HepG2 (cell line): ENCODE measurements around the gene PSMD5. TPM values are rescaled to one million over a fixed set of nuclear protein-coding genes. Genes with fewer than 3 reads are reported as not detected.

Source experiments
- ATAC-seq: fragments of 200-7000 bp; cut with Tn5 transposase; 3 replicates; pipeline ENCODE4 v1.9.1; 2020; ENCODE audit warnings: mild to moderate bottlenecking, moderate library complexity
- BruUV-seq: library from RNA; stranded (reverse); fragments of 400-500 nt; replicated peaks from 2 replicates; lab custom pipeline; 2021; lab: Mats Ljungman, UMichigan
- CTCF ChIA-PET: fragments of 300-600 bp; formaldehyde crosslinking; extraction: SDS; loops from one replicate; lab custom pipeline; 2021; ENCODE audit warnings: low total read pairs, inconsistent platforms, low intra/inter-chr PET ratio; lab: Yijun Ruan, JAX
- POLR2A ChIA-PET: fragments of 350-600 bp; sonication (Branson Sonifier 250); formaldehyde crosslinking; loops from one replicate; lab custom pipeline; 2020; ENCODE audit warnings: antibody characterized with exemption, inconsistent platforms; lab: Yijun Ruan, JAX
- DNase-seq: peaks from one replicate; pipeline ENCODE4 v3.0.0-alpha.2; 2015; ENCODE audit warnings: low spot score
- FAIRE-seq: peaks from 3 replicates; lab custom pipeline; 2011; peaks lifted over from hg19 to GRCh38; lab: Jason Lieb, UNC
- H2AFZ ChIP-seq: one replicate; pipeline ENCODE4 v1.6.1; 2011; ENCODE audit warnings: low read length, inconsistent platforms
- H3K27ac ChIP-seq: fragments of 300-600 bp; 3 replicates; pipeline ENCODE4 v1.8.0; 2011; ENCODE audit warnings: mixed run types, mild to moderate bottlenecking, mixed read lengths, low read length, inconsistent platforms; ENCODE audit not compliant: insufficient read depth; ENCODE audit errors: extremely low read length
- H3K27me3 ChIP-seq, 2 experiments: fragments of 200-600 bp in 1 of 2; 2 replicates in 1 of 2; 3 replicates in 1 of 2; pipeline versions ENCODE4 v1.6.0 to v1.8.0; 2011; ENCODE audit warnings: low read length in 2 of 2, mild to moderate bottlenecking in 2 of 2, moderate library complexity in 2 of 2, inconsistent platforms in 1 of 2; ENCODE audit not compliant: insufficient read depth in 2 of 2, control insufficient read depth in 1 of 2
- H3K36me3 ChIP-seq, 2 experiments: fragments of 200-600 bp in 1 of 2; replicated peaks in 1 of 2; 2 replicates in 1 of 2; 3 replicates in 1 of 2; pipeline versions ENCODE4 v1.5.1 to v1.8.0; 2011; ENCODE audit warnings: low read length in 2 of 2, inconsistent platforms in 1 of 2; ENCODE audit not compliant: insufficient read depth in 2 of 2, control insufficient read depth in 1 of 2
- H3K4me1 ChIP-seq: 2 replicates; pipeline ENCODE4 v1.5.1; 2012; ENCODE audit warnings: low read length, inconsistent platforms; ENCODE audit not compliant: insufficient read depth
- H3K4me2 ChIP-seq: 2 replicates; pipeline ENCODE4 v1.6.0; 2011; ENCODE audit warnings: low read depth, low read length, inconsistent platforms
- H3K4me3 ChIP-seq, 3 experiments: fragments of 200-600 bp in 1 of 3; sonication (generic), shearing (Covaris generic) in 1 of 3; replicated peaks in 1 of 3; 2 replicates each; pipeline ENCODE4 v1.5.1; 2011 to 2016; ENCODE audit warnings: low read length in 3 of 3, inconsistent platforms in 2 of 3, low read depth in 2 of 3, mild to moderate bottlenecking in 2 of 3, control low read depth in 1 of 3, mixed read lengths in 1 of 3; ENCODE audit not compliant: insufficient read depth in 1 of 3
- H3K79me2 ChIP-seq: one replicate; pipeline ENCODE4 v1.6.1; 2011; ENCODE audit warnings: low read length, inconsistent platforms; ENCODE audit not compliant: insufficient read depth
- H3K9ac ChIP-seq: 2 replicates; pipeline ENCODE4 v1.6.0; 2011; ENCODE audit warnings: mild to moderate bottlenecking, low read depth, low read length, inconsistent platforms; ENCODE audit not compliant: insufficient read depth
- H3K9me3 ChIP-seq: 2 replicates; pipeline ENCODE4 v1.5.1; 2012; ENCODE audit warnings: mild to moderate bottlenecking, low read length
- H4K20me1 ChIP-seq: 2 replicates; pipeline ENCODE4 v1.6.0; 2011; ENCODE audit warnings: inconsistent platforms, mild to moderate bottlenecking, low read length, moderate library complexity; ENCODE audit not compliant: insufficient read depth
- ATF7-NPFF ChIP-seq: sonication (generic); formaldehyde crosslinking; IDR thresholded peaks from 2 replicates; pipeline ENCODE4 v1.8.1; 2023; ENCODE audit warnings: mild to moderate bottlenecking, low read depth, missing genetic modification reagents, moderate library complexity
- JUNB ChIP-seq: sonication (generic); formaldehyde crosslinking; IDR thresholded peaks from 2 replicates; pipeline ENCODE4 v1.8.0; 2022; ENCODE audit warnings: missing genetic modification reagents, mild to moderate bottlenecking, borderline replicate concordance
- TCF12 ChIP-seq, 2 experiments: fragments of 450-650 bp in 1 of 2; sonication (generic) in 1 of 2; formaldehyde crosslinking in 1 of 2; IDR thresholded peaks; 2 replicates each; pipeline versions ENCODE4 v1.6.1 to v1.8.0; 2017 to 2022; ENCODE audit warnings: antibody characterized with exemption in 1 of 2, mild to moderate bottlenecking in 1 of 2, missing genetic modification reagents in 1 of 2, moderate library complexity in 1 of 2
- ZNF235 ChIP-seq: sonication (generic); formaldehyde crosslinking; IDR thresholded peaks from 2 replicates; pipeline ENCODE4 v1.8.1; 2023; ENCODE audit warnings: mild to moderate bottlenecking, missing genetic modification reagents, borderline replicate concordance
- ZNF260 ChIP-seq: sonication (generic); formaldehyde crosslinking; IDR thresholded peaks from 2 replicates; pipeline ENCODE4 v1.4.0; 2020; ENCODE audit warnings: missing genetic modification reagents, low read depth, mild to moderate bottlenecking, borderline replicate concordance
- ZNF33B ChIP-seq: sonication (generic); formaldehyde crosslinking; IDR thresholded peaks from 2 replicates; pipeline ENCODE4 v1.5.1; 2020; ENCODE audit warnings: mild to moderate bottlenecking, missing genetic modification reagents
- WGBS: methylation state at CpG from one replicate; pipeline ENCODE4 v1.1.6; 2017; ENCODE audit warnings: low lambda C conversion rate; 5-methylcytosine and 5-hydroxymethylcytosine counted together
- in situ Hi-C: cut with HindIII; loops from 2 replicates; pipeline ENCODE4 v1.10.0; 2017; ENCODE audit warnings: low pct_unique_long_range_greater_than_20kb; ENCODE audit not compliant: extremely low pct_ligation_motif_present
- intact Hi-C: fragments of 100-400 bp; cut with micrococcal nuclease; formaldehyde crosslinking; loops from one replicate; pipeline ENCODE4 v1.10.0; 2022; ENCODE audit not compliant: unreplicated experiment
- polyA plus RNA-seq, 8 experiments: library from polyadenylated mRNA; depleted of rRNA in 3 of 8; stranded (reverse) in 7 of 8; unstranded in 1 of 8; fragments of >200 nt; fragmentation: Illumina TruSeq in 4 of 8; extraction: Trizol in 4 of 8; gene quantifications; 2 replicates each; pipeline versions ENCODE4 v1.2.1 to v1.2.3, GENCODE V29; 2011 to 2016; ENCODE audit warnings: low read depth in 4 of 8, missing spikeins in 1 of 8, mixed read lengths in 1 of 8; ENCODE audit not compliant: insufficient read depth in 1 of 8
- total RNA-seq, 5 experiments: library from RNA; depleted of rRNA; stranded (reverse); fragments of >200 nt; fragmentation: Illumina TruSeq; extraction: Trizol; gene quantifications; 2 replicates each; pipeline ENCODE4 v1.2.3, GENCODE V29; 2016; ENCODE audit warnings: low read depth in 1 of 5
- TF ChIP-seq, protein P1 (sequence below): IDR thresholded peaks from 2 replicates; pipeline ENCODE4 v1.6.1; 2016; ENCODE audit warnings: low read depth, borderline replicate concordance
- TF ChIP-seq, protein P2 (sequence below): sonication (generic); formaldehyde crosslinking; IDR thresholded peaks from 2 replicates; pipeline ENCODE4 v1.4.0; 2020; ENCODE audit warnings: missing genetic modification reagents

Gene PSMD5
- total and polyA plus RNA-seq, 2 of the 13 experiments (the other 11 are each of a cell fraction or from before 2014, with no cell fraction given) = 12.7 to 18.1 TPM

- Histone ChIP-seq H3K9ac (no peak overlapping the region), H3K27me3 (no peaks in the 10 kb centered on the region), H4K20me1 (no peaks in the 10 kb centered on the region), H3K4me1 (no peaks in the 10 kb centered on the region), H3K9me3 (no peaks in the 10 kb centered on the region), H3K4me2 (no peak overlapping the region), H3K4me3 (no peak overlapping the region), H2AFZ (no peak overlapping the region), H3K27ac (no peak overlapping the region), H3K79me2 (no peaks in the 10 kb centered on the region), H3K36me3 (peaks cover 30 to 65% of the 10 kb centered on the region in 2 experiments)
- no peak for DNase-seq
- intact Hi-C loops = no loop called here
- POLR2A ChIA-PET = no interaction called here
- in situ Hi-C loops = no loop called here
- FAIRE-seq = no peak
- BruUV-seq = no TSS peak
- TF ChIP-seq, protein P1, sequence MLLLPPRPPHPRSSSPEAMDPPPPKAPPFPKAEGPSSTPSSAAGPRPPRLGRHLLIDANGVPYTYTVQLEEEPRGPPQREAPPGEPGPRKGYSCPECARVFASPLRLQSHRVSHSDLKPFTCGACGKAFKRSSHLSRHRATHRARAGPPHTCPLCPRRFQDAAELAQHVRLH (CRISPR knock-in tag) = no peak
- TF ChIP-seq ZNF260 = no peak
- TF ChIP-seq ATF7-NPFF (CRISPR knock-in tag) = no peak
- TF ChIP-seq ZNF235 (CRISPR knock-in tag) = no peak
- no peak for TF ChIP-seq JUNB (CRISPR knock-in tag)
- TF ChIP-seq ZNF33B (CRISPR knock-in tag) = no peak
- TF ChIP-seq, protein P2, sequence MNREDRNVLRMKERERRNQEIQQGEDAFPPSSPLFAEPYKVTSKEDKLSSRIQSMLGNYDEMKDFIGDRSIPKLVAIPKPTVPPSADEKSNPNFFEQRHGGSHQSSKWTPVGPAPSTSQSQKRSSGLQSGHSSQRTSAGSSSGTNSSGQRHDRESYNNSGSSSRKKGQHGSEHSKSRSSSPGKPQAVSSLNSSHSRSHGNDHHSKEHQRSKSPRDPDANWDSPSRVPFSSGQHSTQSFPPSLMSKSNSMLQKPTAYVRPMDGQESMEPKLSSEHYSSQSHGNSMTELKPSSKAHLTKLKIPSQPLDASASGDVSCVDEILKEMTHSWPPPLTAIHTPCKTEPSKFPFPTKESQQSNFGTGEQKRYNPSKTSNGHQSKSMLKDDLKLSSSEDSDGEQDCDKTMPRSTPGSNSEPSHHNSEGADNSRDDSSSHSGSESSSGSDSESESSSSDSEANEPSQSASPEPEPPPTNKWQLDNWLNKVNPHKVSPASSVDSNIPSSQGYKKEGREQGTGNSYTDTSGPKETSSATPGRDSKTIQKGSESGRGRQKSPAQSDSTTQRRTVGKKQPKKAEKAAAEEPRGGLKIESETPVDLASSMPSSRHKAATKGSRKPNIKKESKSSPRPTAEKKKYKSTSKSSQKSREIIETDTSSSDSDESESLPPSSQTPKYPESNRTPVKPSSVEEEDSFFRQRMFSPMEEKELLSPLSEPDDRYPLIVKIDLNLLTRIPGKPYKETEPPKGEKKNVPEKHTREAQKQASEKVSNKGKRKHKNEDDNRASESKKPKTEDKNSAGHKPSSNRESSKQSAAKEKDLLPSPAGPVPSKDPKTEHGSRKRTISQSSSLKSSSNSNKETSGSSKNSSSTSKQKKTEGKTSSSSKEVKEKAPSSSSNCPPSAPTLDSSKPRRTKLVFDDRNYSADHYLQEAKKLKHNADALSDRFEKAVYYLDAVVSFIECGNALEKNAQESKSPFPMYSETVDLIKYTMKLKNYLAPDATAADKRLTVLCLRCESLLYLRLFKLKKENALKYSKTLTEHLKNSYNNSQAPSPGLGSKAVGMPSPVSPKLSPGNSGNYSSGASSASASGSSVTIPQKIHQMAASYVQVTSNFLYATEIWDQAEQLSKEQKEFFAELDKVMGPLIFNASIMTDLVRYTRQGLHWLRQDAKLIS (CRISPR knock-in tag) = no peak
- no peak for TF ChIP-seq TCF12 (IDR thresholded peaks at IDR 0.05)
- TF ChIP-seq TCF12 (CRISPR knock-in tag; IDR thresholded peaks at IDR 0.05) = no peak
- 89% methylated on average over 6 of the region's 6 CpGs for WGBS
- CTCF ChIA-PET = no interaction called here
- no peak for ATAC-seq
These were observed 16.6 kb upstream of the PSMD5 start for GRCh38 chr9:120859361-120859760.
